Lung (tissue), 13 donors: Measurements from ENCODE around the gene IZUMO1. TPM values are rescaled to one million over a fixed set of nuclear protein-coding genes. Genes with fewer than 3 reads are reported as not detected.
"Not testable (repeated sequence)": the region's sequence is repeated elsewhere in the genome, so short reads cannot be mapped to it uniquely, and the experiment has no call there.

Experiments used
- ATAC-seq: fragments of 200-7000 bp; cut with Tn5 transposase; one replicate; pipeline ENCODE4 v1.9.1; 2020; ENCODE audit warnings: moderate number of reproducible peaks; ENCODE audit not compliant: insufficient read depth, low FRiP score
- DNase-seq, 3 donors: peaks; one replicate each; pipeline ENCODE4 v3.0.0-alpha.2; 2013 to 2017
- H3K27ac ChIP-seq, 2 donors: one replicate each; pipeline ENCODE4 v1.5.1; 2013; ENCODE audit warnings: mild to moderate bottlenecking in 2 of 2, moderate library complexity in 2 of 2, control low read depth in 1 of 2, inconsistent platforms in 1 of 2, low read depth in 1 of 2, low read length in 1 of 2
- H3K27me3 ChIP-seq, 3 donors: one replicate each; pipeline ENCODE4 v1.5.1; 2013; ENCODE audit warnings: low read length in 2 of 3; ENCODE audit not compliant: control insufficient read depth in 3 of 3, insufficient read depth in 3 of 3
- H3K36me3 ChIP-seq, 4 donors: one replicate each; pipeline ENCODE4 v1.5.1; 2013; ENCODE audit warnings: low read length in 4 of 4, mild to moderate bottlenecking in 1 of 4, moderate library complexity in 1 of 4; ENCODE audit not compliant: control insufficient read depth in 4 of 4, insufficient read depth in 4 of 4
- H3K4me1 ChIP-seq, 5 donors: one replicate each; pipeline ENCODE4 v1.5.1; 2013; ENCODE audit warnings: low read length in 5 of 5, mild to moderate bottlenecking in 2 of 5, moderate library complexity in 1 of 5; ENCODE audit not compliant: control insufficient read depth in 5 of 5, insufficient read depth in 5 of 5
- H3K4me3 ChIP-seq: one replicate; pipeline ENCODE4 v1.5.1; 2013; ENCODE audit warnings: mild to moderate bottlenecking, control low read depth, moderate library complexity
- H3K9ac ChIP-seq, 2 donors: one replicate each; pipeline ENCODE4 v1.5.1; 2013; ENCODE audit warnings: low read length in 2 of 2, control low read depth in 1 of 2; ENCODE audit not compliant: insufficient read depth in 1 of 2
- H3K9me3 ChIP-seq, 4 donors: one replicate each; pipeline ENCODE4 v1.5.1; 2013; ENCODE audit warnings: low read length in 3 of 4, mild to moderate bottlenecking in 1 of 4, moderate library complexity in 1 of 4; ENCODE audit not compliant: control insufficient read depth in 4 of 4, insufficient read depth in 3 of 4
- CTCF ChIP-seq: IDR thresholded peaks from 2 replicates; pipeline ENCODE4 v1.5.1; 2012; ENCODE audit warnings: mild to moderate bottlenecking; ENCODE audit errors: control extremely low read depth, extremely low read depth
- WGBS, 2 donors: extraction: QIAGEN DNeasy Blood & Tissue Kit; methylation state at CpG; one replicate each; pipeline ENCODE4 v1.1.7; 2013; 5-methylcytosine and 5-hydroxymethylcytosine counted together
- polyA plus RNA-seq, 2 donors: library from polyadenylated mRNA; stranded (reverse); fragments of 200-250 nt; gene quantifications; one replicate each; pipeline ENCODE4 v1.2.1, GENCODE V29; 2013
- small RNA-seq: library from RNA; depleted of rRNA; stranded (forward); fragments of <200 nt; gene quantifications from one replicate; pipeline ENCODE3, GENCODE V24; 2014; ENCODE audit warnings: low replicate concordance
- total RNA-seq, 2 donors: library from RNA; depleted of rRNA in 1 of 2; stranded (reverse); fragments of >200 nt in 1 of 2; gene quantifications; one replicate each; pipeline ENCODE4 v1.2.1, GENCODE V29; 2014 to 2021
- donor health status: control.
- donor health status: control.
- donor health status: Bipolar disorder and iron deficiency.
- donor health status: healthy.
- donor health status: DM: yes; HTN: yes; CAD: no.

Gene IZUMO1
- total and polyA plus RNA-seq, 4 donors: 0.97 to 3.1 (median 1.8) TPM

DNA sequence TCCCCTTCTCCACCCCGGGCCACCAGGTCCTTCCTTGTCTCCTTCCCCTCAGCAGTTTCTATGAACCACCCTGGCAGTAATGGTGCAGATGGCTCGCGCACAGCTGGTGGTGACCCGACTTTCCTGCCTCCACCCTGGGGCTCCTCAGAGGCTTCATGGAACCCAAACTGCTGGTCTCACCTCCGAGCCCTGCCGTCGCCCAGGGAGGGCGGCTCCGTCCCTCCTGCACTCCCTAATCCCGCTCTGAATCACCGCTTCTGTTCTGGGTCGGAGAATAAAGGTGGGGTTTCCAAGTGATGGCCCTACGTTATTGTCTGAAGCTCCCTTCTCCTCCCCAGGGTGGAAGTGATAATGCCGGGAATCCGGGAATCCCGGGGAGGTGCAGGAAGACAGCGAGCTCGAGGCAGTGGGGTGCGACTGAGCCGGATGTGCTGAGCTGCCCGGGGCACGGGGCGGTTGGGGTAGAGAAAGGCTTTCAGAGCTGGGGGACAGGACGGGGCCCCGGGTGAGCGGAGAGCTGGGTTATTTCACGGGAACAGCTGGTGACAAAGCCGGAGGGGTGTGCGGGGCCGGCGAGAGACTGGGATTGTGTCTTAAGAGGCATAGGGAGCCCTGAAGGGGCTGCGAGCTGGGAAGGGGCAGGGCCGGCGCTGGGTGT, 50.2 kb downstream of the IZUMO1 start:
- TF ChIP-seq CTCF: no peak
- Histone ChIP-seq H3K9ac (no peak overlapping the region), H3K4me3 (peak overlapping the region; percentile 6), H3K27me3 (peaks cover 0 to 13% (median 13%) of the 10 kb centered on the region in 3 donors), H3K9me3 (no peaks in the 10 kb centered on the region), H3K36me3 (no peaks in the 10 kb centered on the region), H3K27ac (peak overlapping the region in 1 of 2 donors; percentile 26), H3K4me1 (peaks cover 0 to 11% (median 0%) of the 10 kb centered on the region in 5 donors)
- no peak for ATAC-seq
- WGBS, 2 donors: 3 to 4% methylated on average over 34 of the region's 34 CpGs
- peak in 1 of 3 donors; percentile 14 for DNase-seq

- DNase-seq (no peak), ATAC-seq (no peak)
- 43 to 50% methylated on average over 16 of the region's 16 CpGs for WGBS, 2 donors
- H3K4me3 ChIP-seq: peak within 1 kb of the TSS; percentile 6
- H3K27me3 ChIP-seq: peaks cover 0 to 13% (median 13%) of the 10 kb centered on the region in 3 donors
- no peaks in the 10 kb centered on the region for H3K9me3 ChIP-seq
- H3K36me3 ChIP-seq: no peaks in the 10 kb centered on the region
- peak within 1 kb of the TSS in 1 of 2 donors; percentile 26 for H3K27ac ChIP-seq
- TF ChIP-seq CTCF: no peak
- peaks cover 0 to 11% (median 0%) of the 10 kb centered on the region in 5 donors for H3K4me1 ChIP-seq
- H3K9ac ChIP-seq: no peak within 1 kb of the TSS
Observed at GRCh38 chr19:48695743-48696352, 50.9 kb downstream of the IZUMO1 start, which contains the start of gene FUT2. Gene FUT2, plus strand, starts transcription at chr19:48695971. Its CDS starts 6,986 bp downstream, at chr19:48702957.

GRCh38 chr19:48693629-48694028, 53.1 kb downstream of the IZUMO1 start:
- H3K27ac ChIP-seq: not testable (repeated sequence)

More at GRCh38 chr19:48693629-48694028, 53.1 kb downstream of the IZUMO1 start:
- H3K4me3 ChIP-seq, H3K9ac ChIP-seq, DNase-seq, H3K9me3 ChIP-seq, H3K36me3 ChIP-seq, ATAC-seq: not testable (repeated sequence)
- 83 to 93% methylated on average over 9 of the region's 9 CpGs for WGBS, 2 donors
- peaks cover 0 to 11% (median 0%) of the 10 kb centered on the region in 5 donors for H3K4me1 ChIP-seq
- peaks cover 0 to 13% (median 13%) of the 10 kb centered on the region in 3 donors for H3K27me3 ChIP-seq

Small RNA genes lying within 50 kb of the gene (small RNA-seq; reads per million reads assigned to genes)
- not detected for gene RNU6-317P

Other genes starting within 250 kb of the IZUMO1 start
- 10 to 100 TPM in 1 of 2 donors, 1 to 10 TPM in 1; 3.1 to 10.7 TPM for gene LMTK3, start 235.1 kb downstream of the IZUMO1 start, total RNA-seq
- gene LMTK3, start 235.1 kb downstream of the IZUMO1 start, polyA plus RNA-seq: 1 to 10 TPM; 1.9 to 6.5 TPM
- gene SULT2B1, start 194.7 kb downstream of the IZUMO1 start, total RNA-seq: 10 to 100 TPM in 1 of 2 donors, 1 to 10 TPM in 1; 1.2 to 10.5 TPM
- gene SULT2B1, start 194.7 kb downstream of the IZUMO1 start, polyA plus RNA-seq: 10 to 100 TPM; 10.9 to 22.9 TPM
- gene SPACA4, start 140.2 kb downstream of the IZUMO1 start, total RNA-seq: not detected
- gene SPACA4, start 140.2 kb downstream of the IZUMO1 start, polyA plus RNA-seq: under 1 TPM; 0.03 to 0.16 TPM
- 10 to 100 TPM; 22.2 to 41.1 TPM for gene FAM83E, start 131.8 kb downstream of the IZUMO1 start, total RNA-seq
- gene FAM83E, start 131.8 kb downstream of the IZUMO1 start, polyA plus RNA-seq: 10 to 100 TPM; 32.3 to 43.8 TPM
- 1,000 to 10,000 TPM; 1,019 to 1,119 TPM for gene RPL18, start 127.7 kb downstream of the IZUMO1 start, total RNA-seq
- gene RPL18, start 127.7 kb downstream of the IZUMO1 start, polyA plus RNA-seq: 1,000 to 10,000 TPM; 1,696 to 3,542 TPM
- 10 to 100 TPM; 10.3 to 35.3 TPM for gene SPHK2, start 127.4 kb downstream of the IZUMO1 start, total RNA-seq
- 10 to 100 TPM; 18.3 to 19.8 TPM for gene SPHK2, start 127.4 kb downstream of the IZUMO1 start, polyA plus RNA-seq
- 10 to 100 TPM in 1 of 2 donors, 1 to 10 TPM in 1; 9.4 to 10.3 TPM for gene DBP, start 109.5 kb downstream of the IZUMO1 start, total RNA-seq
- 10 to 100 TPM in 1 of 2 donors, 1 to 10 TPM in 1; 6.8 to 16.8 TPM for gene DBP, start 109.5 kb downstream of the IZUMO1 start, polyA plus RNA-seq
- 1 to 10 TPM in 1 of 2 donors, under 1 TPM in 1; 0.88 to 5.4 TPM for gene CA11, start 100.7 kb downstream of the IZUMO1 start, total RNA-seq
- 10 to 100 TPM in 1 of 2 donors, 1 to 10 TPM in 1; 4.8 to 13.0 TPM for gene CA11, start 100.7 kb downstream of the IZUMO1 start, polyA plus RNA-seq
- under 1 TPM; 0.26 to 0.28 TPM for gene NTN5, start 73.9 kb downstream of the IZUMO1 start, total RNA-seq
- under 1 TPM; 0.11 to 0.28 TPM for gene NTN5, start 73.9 kb downstream of the IZUMO1 start, polyA plus RNA-seq
- gene FUT2, start 50.9 kb downstream of the IZUMO1 start, total RNA-seq: 1 to 10 TPM in 1 of 2 donors, under 1 TPM in 1; 0.40 to 5.6 TPM
- 1 to 10 TPM; 4.4 to 6.5 TPM for gene FUT2, start 50.9 kb downstream of the IZUMO1 start, polyA plus RNA-seq
- gene MAMSTR, start 27.2 kb downstream of the IZUMO1 start, total RNA-seq: 1 to 10 TPM; 1.3 to 1.5 TPM
- 1 to 10 TPM in 1 of 2 donors, under 1 TPM in 1; 0.48 to 1.2 TPM for gene MAMSTR, start 27.2 kb downstream of the IZUMO1 start, polyA plus RNA-seq
- 10 to 100 TPM; 26.2 to 32.8 TPM for gene RASIP1, start 6.3 kb downstream of the IZUMO1 start, total RNA-seq
- 10 to 100 TPM; 24.7 to 37.9 TPM for gene RASIP1, start 6.3 kb downstream of the IZUMO1 start, polyA plus RNA-seq
- gene FUT1, start 5.7 kb upstream of the IZUMO1 start, total RNA-seq: 10 to 100 TPM in 1 of 2 donors, 1 to 10 TPM in 1; 5.1 to 12.4 TPM
- gene FUT1, start 5.7 kb upstream of the IZUMO1 start, polyA plus RNA-seq: 1 to 10 TPM; 5.5 to 8.6 TPM
- gene FGF21, start 8.6 kb upstream of the IZUMO1 start, total RNA-seq: not detected
- not detected for gene FGF21, start 8.6 kb upstream of the IZUMO1 start, polyA plus RNA-seq
- 10 to 100 TPM; 36.5 to 93.7 TPM for gene BCAT2, start 64.1 kb upstream of the IZUMO1 start, total RNA-seq
- 10 to 100 TPM; 63.9 to 72.7 TPM for gene BCAT2, start 64.1 kb upstream of the IZUMO1 start, polyA plus RNA-seq
- 10 to 100 TPM; 12.8 to 17.9 TPM for gene HSD17B14, start 89.6 kb upstream of the IZUMO1 start, total RNA-seq
- gene HSD17B14, start 89.6 kb upstream of the IZUMO1 start, polyA plus RNA-seq: 10 to 100 TPM in 1 of 2 donors, 1 to 10 TPM in 1; 9.0 to 39.1 TPM
- 10 to 100 TPM in 1 of 2 donors, 1 to 10 TPM in 1; 8.4 to 57.7 TPM for gene PLEKHA4, start 121.7 kb upstream of the IZUMO1 start, total RNA-seq
- 10 to 100 TPM; 19.3 to 22.0 TPM for gene PLEKHA4, start 121.7 kb upstream of the IZUMO1 start, polyA plus RNA-seq
- 100 to 1,000 TPM; 101 to 104 TPM for gene PPP1R15A, start 125.5 kb upstream of the IZUMO1 start, total RNA-seq
- gene PPP1R15A, start 125.5 kb upstream of the IZUMO1 start, polyA plus RNA-seq: 100 to 1,000 TPM; 203 to 208 TPM
- under 1 TPM; 0.31 to 0.54 TPM for gene TULP2, start 151.8 kb upstream of the IZUMO1 start, total RNA-seq
- under 1 TPM; 0.13 to 0.20 TPM for gene TULP2, start 151.8 kb upstream of the IZUMO1 start, polyA plus RNA-seq
- 100 to 1,000 TPM; 214 to 346 TPM for gene NUCB1, start 153.4 kb upstream of the IZUMO1 start, total RNA-seq
- gene NUCB1, start 153.4 kb upstream of the IZUMO1 start, polyA plus RNA-seq: 100 to 1,000 TPM; 362 to 367 TPM
- gene DHDH, start 186.8 kb upstream of the IZUMO1 start, total RNA-seq: 1 to 10 TPM in 1 of 2 donors, under 1 TPM in 1; 0.51 to 2.8 TPM
- 1 to 10 TPM in 1 of 2 donors, under 1 TPM in 1; 1.00 to 6.0 TPM for gene DHDH, start 186.8 kb upstream of the IZUMO1 start, polyA plus RNA-seq
- gene BAX, start 208.0 kb upstream of the IZUMO1 start, total RNA-seq: 100 to 1,000 TPM in 1 of 2 donors, 10 to 100 TPM in 1; 25.9 to 109 TPM
- gene BAX, start 208.0 kb upstream of the IZUMO1 start, polyA plus RNA-seq: 100 to 1,000 TPM in 1 of 2 donors, 10 to 100 TPM in 1; 99.0 to 121 TPM
- gene FTL, start 218.4 kb upstream of the IZUMO1 start, total RNA-seq: 1,000 to 10,000 TPM; 2,880 to 6,540 TPM
- over 10,000 TPM; 17,775 to 22,369 TPM for gene FTL, start 218.4 kb upstream of the IZUMO1 start, polyA plus RNA-seq
- gene GYS1, start 246.4 kb upstream of the IZUMO1 start, total RNA-seq: 10 to 100 TPM; 34.1 to 49.7 TPM
- 10 to 100 TPM; 22.7 to 29.7 TPM for gene GYS1, start 246.4 kb upstream of the IZUMO1 start, polyA plus RNA-seq
- gene RUVBL2, start 247.0 kb upstream of the IZUMO1 start, total RNA-seq: 100 to 1,000 TPM in 1 of 2 donors, 10 to 100 TPM in 1; 85.6 to 108 TPM
- 100 to 1,000 TPM in 1 of 2 donors, 10 to 100 TPM in 1; 80.7 to 112 TPM for gene RUVBL2, start 247.0 kb upstream of the IZUMO1 start, polyA plus RNA-seq